ENCODE data around the gene NPDC1. TPM values are rescaled to one million over a fixed set of nuclear protein-coding genes. Genes with fewer than 3 reads are reported as not detected.

Gene NPDC1
- total RNA-seq, 1 experiment from 2014 or later, result 86.9 TPM

- no peaks in the 10 kb centered on the region for H3K9me3 ChIP-seq
- no peaks in the 10 kb centered on the region; the same call in 1 of the 2 replicates for H3K27me3 ChIP-seq
- H3K36me3 ChIP-seq, result no peaks in the 10 kb centered on the region
- no peak overlapping the region for H3K4me3 ChIP-seq
- no peak for DNase-seq
Measured at GRCh38 chr9:137052293-137052692, 6.3 kb upstream of the NPDC1 start.

GRCh38 chr9:137051145-137051724, 5.3 kb upstream of the NPDC1 start:
- Histone ChIP-seq H3K27me3 (no peaks in the 10 kb centered on the region; the same call in 1 of the 2 replicates), H3K36me3 (no peaks in the 10 kb centered on the region)
- DNase-seq, result no peak

GRCh38 chr9:137050570-137050969, 4.6 kb upstream of the NPDC1 start:
- Histone ChIP-seq H3K27me3 (no peaks in the 10 kb centered on the region; the same call in 1 of the 2 replicates), H3K36me3 (no peaks in the 10 kb centered on the region), H3K9me3 (no peaks in the 10 kb centered on the region), H3K4me3 (no peak overlapping the region)
- DNase-seq, result no peak

More at GRCh38 chr9:137051145-137051724, 5.3 kb upstream of the NPDC1 start:
- H3K4me3 ChIP-seq, result no peak overlapping the region
- no peaks in the 10 kb centered on the region for H3K9me3 ChIP-seq

GRCh38 chr9:137049544-137050449, 3.8 kb upstream of the NPDC1 start:
- no peaks in the 10 kb centered on the region for H3K36me3 ChIP-seq
- H3K4me3 ChIP-seq, result no peak overlapping the region
- DNase-seq, result peak; percentile 56
- no peaks in the 10 kb centered on the region; the same call in 1 of the 2 replicates for H3K27me3 ChIP-seq
- H3K9me3 ChIP-seq, result no peaks in the 10 kb centered on the region

GRCh38 chr9:137048655-137049543, 2.9 kb upstream of the NPDC1 start:
- H3K36me3 ChIP-seq, result no peaks in the 10 kb centered on the region; the same call in 1 of the 2 replicates
- H3K27me3 ChIP-seq, result no peaks in the 10 kb centered on the region; the same call in 1 of the 2 replicates
- DNase-seq, result no peak
- H3K9me3 ChIP-seq, result no peaks in the 10 kb centered on the region
- H3K4me3 ChIP-seq, result no peak overlapping the region

GRCh38 chr9:137045294-137046087, 486 bp downstream of the NPDC1 start:
- Histone ChIP-seq H3K4me3 (peak overlapping the region; percentile 72), H3K36me3 (peaks cover 7% of the 10 kb centered on the region), H3K9me3 (no peaks in the 10 kb centered on the region), H3K27me3 (no peaks in the 10 kb centered on the region; the same call in 1 of the 2 replicates)
- DNase-seq, result peak; percentile 52

- Histone ChIP-seq H3K9me3 (no peaks in the 10 kb centered on the region), H3K4me3 (peak overlapping the region; percentile 72), H3K36me3 (peaks cover 10% of the 10 kb centered on the region), H3K27me3 (no peaks in the 10 kb centered on the region; the same call in 1 of the 2 replicates)
- DNase-seq, result peak; percentile 68
Measured at GRCh38 chr9:137044502-137045177, 1.3 kb downstream of the NPDC1 start.

GRCh38 chr9:137044037-137044436, 1.9 kb downstream of the NPDC1 start:
- DNase-seq, result no peak
- Histone ChIP-seq H3K27me3 (no peaks in the 10 kb centered on the region), H3K9me3 (no peaks in the 10 kb centered on the region), H3K36me3 (peaks cover 13% of the 10 kb centered on the region), H3K4me3 (peak overlapping the region; percentile 72)

- no peak for DNase-seq
- peaks cover 18% of the 10 kb centered on the region for H3K36me3 ChIP-seq
- H3K9me3 ChIP-seq, result no peaks in the 10 kb centered on the region
- no peak overlapping the region for H3K4me3 ChIP-seq
- no peaks in the 10 kb centered on the region for H3K27me3 ChIP-seq
Measured at GRCh38 chr9:137042751-137043727, 2.9 kb downstream of the NPDC1 start.

GRCh38 chr9:137041124-137041523, 4.9 kb downstream of the NPDC1 start:
- peaks cover 18% of the 10 kb centered on the region for H3K36me3 ChIP-seq
- no peaks in the 10 kb centered on the region for H3K9me3 ChIP-seq
- H3K27me3 ChIP-seq, result no peaks in the 10 kb centered on the region
- DNase-seq, result no peak
- no peak overlapping the region for H3K4me3 ChIP-seq

GRCh38 chr9:137040568-137040967, 5.4 kb downstream of the NPDC1 start:
- Histone ChIP-seq H3K27me3 (no peaks in the 10 kb centered on the region), H3K9me3 (no peaks in the 10 kb centered on the region), H3K36me3 (peaks cover 18% of the 10 kb centered on the region), H3K4me3 (no peak overlapping the region)
- DNase-seq, result no peak

GRCh38 chr9:137039611-137040366, 6.2 kb downstream of the NPDC1 start:
- H3K27me3 ChIP-seq, result no peaks in the 10 kb centered on the region
- H3K36me3 ChIP-seq, result peaks cover 18% of the 10 kb centered on the region
- no peak for DNase-seq
- H3K9me3 ChIP-seq, result no peaks in the 10 kb centered on the region
- H3K4me3 ChIP-seq, result no peak overlapping the region

GRCh38 chr9:137038916-137039315, 7.1 kb downstream of the NPDC1 start:
- DNase-seq, result no peak
- Histone ChIP-seq H3K4me3 (no peak overlapping the region), H3K27me3 (no peaks in the 10 kb centered on the region), H3K9me3 (no peaks in the 10 kb centered on the region), H3K36me3 (peaks cover 18% of the 10 kb centered on the region)

GRCh38 chr9:137037483-137037882, 8.5 kb downstream of the NPDC1 start:
- Histone ChIP-seq H3K27me3 (no peaks in the 10 kb centered on the region), H3K9me3 (no peaks in the 10 kb centered on the region), H3K36me3 (peaks cover 15% of the 10 kb centered on the region), H3K4me3 (no peak overlapping the region)
- DNase-seq, result no peak

Measured in MG63 (cell line).